G401.6 (cell line): Measurements from ENCODE around the gene ZFPM1.

Source experiments
- FAIRE-seq: peaks from 2 replicates; lab custom pipeline; 2012; peaks lifted over from hg19 to GRCh38; lab: Jason Lieb, UNC

Gene ZFPM1

GRCh38 chr16:88569985-88570690 is 117.1 kb downstream of the ZFPM1 start, which contains the start of gene ZC3H18:
TSS of gene ZC3H18 (plus strand) at chr16:88570403. CDS start at chr16:88577124, 6,721 bp downstream.
- FAIRE-seq: no peak

GRCh38 chr16:88570691-88571092 is 117.6 kb downstream of the ZFPM1 start:
- no peak for FAIRE-seq

GRCh38 chr16:88575251-88575650 is 122.2 kb downstream of the ZFPM1 start:
- FAIRE-seq: no peak

GRCh38 chr16:88576307-88576706 is 123.2 kb downstream of the ZFPM1 start:
- FAIRE-seq: no peak

GRCh38 chr16:88577166-88577565 is 124.1 kb downstream of the ZFPM1 start:
- FAIRE-seq: no peak

GRCh38 chr16:88578446-88579313 is 125.6 kb downstream of the ZFPM1 start:
- FAIRE-seq: no peak

- FAIRE-seq: no peak
Measured at GRCh38 chr16:88580371-88580770, 127.3 kb downstream of the ZFPM1 start.

- no peak for FAIRE-seq
Measured at GRCh38 chr16:88581033-88581432, 128.0 kb downstream of the ZFPM1 start.

GRCh38 chr16:88582912-88583575 is 130.0 kb downstream of the ZFPM1 start:
- no peak for FAIRE-seq

GRCh38 chr16:88584676-88585075 is 131.6 kb downstream of the ZFPM1 start:
- FAIRE-seq: no peak

GRCh38 chr16:88585269-88585668 is 132.2 kb downstream of the ZFPM1 start:
- FAIRE-seq: no peak

- no peak for FAIRE-seq
Measured at GRCh38 chr16:88585927-88586581, 133.0 kb downstream of the ZFPM1 start.
